Mesothelial cell of epicardium (in vitro differentiated cells): Measurements from ENCODE around the gene RPL32. TPM values are rescaled to one million over a fixed set of nuclear protein-coding genes. Genes with fewer than 3 reads are reported as not detected.

ENCODE experiments used
- DNase-seq, 2 experiments: peaks; one replicate each; pipeline ENCODE4 v3.0.0; 2021; ENCODE audit warnings: low spot score in 2 of 2; ENCODE audit not compliant: unreplicated experiment in 2 of 2
- H3K27ac Mint-ChIP-seq: 2 replicates; pipeline ENCODE4 v1.8.0; 2021; ENCODE audit warnings: mixed read lengths
- H3K27me3 Mint-ChIP-seq: 2 replicates; pipeline ENCODE4 v1.8.0; 2021; ENCODE audit warnings: low read depth, mixed read lengths
- H3K36me3 Mint-ChIP-seq: 2 replicates; pipeline ENCODE4 v1.8.0; 2021; ENCODE audit warnings: mixed read lengths
- H3K4me1 Mint-ChIP-seq: 2 replicates; pipeline ENCODE4 v1.8.0; 2021; ENCODE audit warnings: mixed read lengths
- H3K4me3 Mint-ChIP-seq: 2 replicates; pipeline ENCODE4 v1.8.0; 2021; ENCODE audit warnings: mild to moderate bottlenecking, moderate library complexity, mixed read lengths
- H3K9me3 Mint-ChIP-seq: 2 replicates; pipeline ENCODE4 v1.8.0; 2021; ENCODE audit warnings: mixed read lengths
- CTCF ChIP-seq: fragments of 200-600 bp; sonication (generic); IDR thresholded peaks from one replicate; pipeline ENCODE4 v1.5.0; 2021; ENCODE audit warnings: antibody characterized with exemption; ENCODE audit not compliant: unreplicated experiment
- total RNA-seq: library from RNA; stranded (reverse); gene quantifications from 3 replicates; pipeline ENCODE4 v1.2.1, GENCODE V29; 2021

RPL32 gene
- 1,710 to 1,896 TPM (median 1,851 TPM) in 3 replicates for total RNA-seq

- peaks cover 37% of the 10 kb centered on the region for H3K4me1 Mint-ChIP-seq
- H3K27me3 Mint-ChIP-seq = no peaks in the 10 kb centered on the region
- TF ChIP-seq CTCF = peak; percentile 82
- no peaks in the 10 kb centered on the region for H3K9me3 Mint-ChIP-seq
- peak within 1 kb of the TSS; percentile 100 for H3K27ac Mint-ChIP-seq
- peaks cover 20% of the 10 kb centered on the region for H3K36me3 Mint-ChIP-seq
- DNase-seq = peak; percentile 68 to 83
- peak within 1 kb of the TSS; percentile 100 for H3K4me3 Mint-ChIP-seq
These were observed at the start of gene RPL32 for GRCh38 chr3:12841149-12841969. Gene RPL32 (minus strand): TSS chr3:12841565. CDS start chr3:12840237, 1,328 bp downstream.

DNA sequence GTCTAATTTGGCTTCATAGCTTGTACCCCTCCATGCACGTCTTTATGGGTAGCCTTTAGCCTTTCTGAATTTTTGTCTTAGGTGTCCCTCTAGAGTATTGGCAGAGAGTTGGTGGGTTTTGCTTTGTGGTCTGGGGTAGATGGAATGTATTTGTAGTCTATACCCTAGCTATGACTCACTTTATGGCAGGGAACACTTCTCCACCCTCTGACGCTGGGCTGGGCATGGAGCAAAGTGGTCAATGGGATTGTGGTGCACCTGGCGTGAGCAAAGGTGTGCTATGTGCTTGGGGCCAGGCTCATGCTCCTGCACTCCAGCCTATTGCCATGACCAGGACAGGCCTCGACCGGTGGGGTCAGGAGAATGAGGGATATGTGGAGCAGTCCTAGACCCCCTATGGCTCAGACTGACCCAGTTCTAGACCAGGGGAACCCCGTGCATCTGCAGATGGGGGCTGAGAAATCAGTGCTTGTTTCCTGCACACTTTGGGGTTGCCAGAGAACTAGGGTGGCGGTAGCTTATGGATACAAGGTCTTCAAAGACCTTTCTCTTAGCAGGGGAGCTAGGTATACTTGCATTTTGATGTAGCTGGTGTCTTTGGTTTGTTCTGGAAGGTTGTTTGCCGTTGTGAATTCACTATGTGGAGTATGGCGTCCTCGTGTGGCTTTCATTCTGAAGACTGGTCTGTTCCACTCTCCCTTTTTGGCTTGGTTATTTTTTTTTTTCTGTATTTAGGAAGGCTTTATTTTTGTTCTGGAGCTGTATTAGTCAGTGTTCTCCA is 49.4 kb upstream of the RPL32 start:
- no peak for DNase-seq
- Mint-ChIP-seq H3K36me3 (no peaks in the 10 kb centered on the region), H3K27ac (no peak overlapping the region), H3K4me3 (no peak overlapping the region), H3K4me1 (peaks cover 27% of the 10 kb centered on the region), H3K27me3 (peaks cover 46% of the 10 kb centered on the region), H3K9me3 (no peaks in the 10 kb centered on the region)
- no peak for TF ChIP-seq CTCF

DNA sequence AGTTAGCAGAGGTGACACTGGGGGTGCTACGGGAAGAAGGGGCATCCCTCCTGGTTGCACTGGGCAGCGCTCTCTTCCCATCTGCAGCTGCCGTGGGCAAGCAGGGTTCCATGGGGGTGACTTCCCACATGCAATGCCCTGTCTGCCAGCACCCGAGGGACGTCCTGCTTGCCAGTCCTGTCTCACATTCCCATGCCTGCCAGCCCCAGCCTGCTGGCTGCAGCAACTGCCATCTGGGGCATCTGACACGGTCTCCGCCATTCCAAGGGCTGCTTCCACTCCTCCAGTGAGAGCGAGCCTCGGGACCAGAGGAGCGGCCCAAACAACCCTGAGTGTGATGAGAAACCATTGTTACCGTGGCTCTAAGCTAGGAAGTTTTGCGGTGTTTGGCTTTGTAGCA is 45.4 kb upstream of the RPL32 start:
- Mint-ChIP-seq H3K9me3 (no peaks in the 10 kb centered on the region), H3K27ac (no peak overlapping the region), H3K4me1 (peaks cover 2% of the 10 kb centered on the region), H3K36me3 (no peaks in the 10 kb centered on the region), H3K27me3 (peaks cover 46% of the 10 kb centered on the region), H3K4me3 (no peak overlapping the region)
- no peak for TF ChIP-seq CTCF
- DNase-seq = no peak

DNA sequence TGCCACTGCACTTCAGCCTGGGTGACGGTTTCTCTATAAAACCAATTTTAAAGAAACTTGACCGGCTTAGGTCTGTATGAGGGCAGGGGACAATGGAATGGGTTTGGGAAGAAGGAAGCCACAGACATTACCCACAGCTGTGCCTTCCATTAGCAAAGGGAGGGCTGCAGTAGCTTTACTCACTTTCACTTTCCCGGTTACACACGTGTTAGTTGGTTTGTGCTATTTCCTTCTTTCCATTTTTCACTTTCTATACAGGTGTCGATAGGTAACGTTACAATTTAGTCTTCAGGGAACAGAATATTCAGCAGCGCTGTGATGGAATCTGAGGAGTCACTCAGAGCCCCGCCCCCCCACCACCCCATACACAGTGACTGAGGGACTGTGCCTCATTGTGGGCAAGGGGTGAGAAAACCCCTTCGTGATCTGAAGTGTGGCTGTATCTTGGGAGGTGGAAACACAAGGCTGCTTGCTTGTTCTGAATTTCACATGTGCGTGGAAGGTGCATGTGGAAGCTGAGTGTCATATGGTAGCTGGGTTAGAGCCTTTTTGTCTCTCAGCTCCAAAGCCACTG is 44.8 kb upstream of the RPL32 start:
- no peak for TF ChIP-seq CTCF
- Mint-ChIP-seq H3K4me3 (no peak overlapping the region), H3K27ac (no peak overlapping the region), H3K27me3 (peaks cover 44% of the 10 kb centered on the region), H3K9me3 (no peaks in the 10 kb centered on the region), H3K36me3 (no peaks in the 10 kb centered on the region), H3K4me1 (peaks cover 2% of the 10 kb centered on the region)
- no peak for DNase-seq

GRCh38 chr3:12885583-12885930 is 44.2 kb upstream of the RPL32 start:
- no peak for DNase-seq
- Mint-ChIP-seq H3K36me3 (no peaks in the 10 kb centered on the region), H3K9me3 (no peaks in the 10 kb centered on the region), H3K4me1 (peaks cover 2% of the 10 kb centered on the region), H3K4me3 (no peak overlapping the region), H3K27me3 (peaks cover 39% of the 10 kb centered on the region), H3K27ac (no peak overlapping the region)
- no peak for TF ChIP-seq CTCF
